GM20431 (cell line): ENCODE results near the gene LDLRAD4.

Source experiments
- in situ Hi-C: fragments of 300-500 bp; cut with MseI, MboI; formaldehyde crosslinking; loops from one replicate; pipeline ENCODE4 v1.15.0; 2020; ENCODE audit warnings: low sequenced_read_pairs; ENCODE audit not compliant: unreplicated experiment

The LDLRAD4 gene

GRCh38 chr18:13570856-13571495, 352.4 kb downstream of the LDLRAD4 start:
- in situ Hi-C loops: no loop called here

- in situ Hi-C loops: no loop called here
Measured at GRCh38 chr18:13572148-13572547, 353.6 kb downstream of the LDLRAD4 start.

GRCh38 chr18:13572721-13573120, 354.2 kb downstream of the LDLRAD4 start:
- in situ Hi-C loops: no loop called here

GRCh38 chr18:13573750-13574149, 355.2 kb downstream of the LDLRAD4 start:
- in situ Hi-C loops: no loop called here

GRCh38 chr18:13574355-13574754, 355.8 kb downstream of the LDLRAD4 start:
- in situ Hi-C loops: no loop called here

GRCh38 chr18:13574761-13575160, 356.2 kb downstream of the LDLRAD4 start:
- in situ Hi-C loops: no loop called here

- in situ Hi-C loops: no loop called here
Measured at GRCh38 chr18:13576598-13576997, 358.0 kb downstream of the LDLRAD4 start.

- in situ Hi-C loops: no loop called here
Measured at GRCh38 chr18:13577091-13577697, 358.6 kb downstream of the LDLRAD4 start.

GRCh38 chr18:13577781-13578180, 359.2 kb downstream of the LDLRAD4 start:
- in situ Hi-C loops: no loop called here

- in situ Hi-C loops: no loop called here
Measured at GRCh38 chr18:13578400-13578799, 359.8 kb downstream of the LDLRAD4 start.

GRCh38 chr18:13579874-13580273, 361.3 kb downstream of the LDLRAD4 start:
- in situ Hi-C loops: no loop called here

- in situ Hi-C loops: no loop called here
Measured at GRCh38 chr18:13580351-13580750, 361.8 kb downstream of the LDLRAD4 start.

GRCh38 chr18:13580991-13581390, 362.4 kb downstream of the LDLRAD4 start:
- in situ Hi-C loops: no loop called here

- in situ Hi-C loops: no loop called here
Measured at GRCh38 chr18:13581496-13582177, 363.1 kb downstream of the LDLRAD4 start.

GRCh38 chr18:13582178-13582670, 363.7 kb downstream of the LDLRAD4 start:
- in situ Hi-C loops: no loop called here

GRCh38 chr18:13583576-13584550, 365.3 kb downstream of the LDLRAD4 start:
- in situ Hi-C loops: no loop called here

- in situ Hi-C loops: no loop called here
Measured at GRCh38 chr18:13584825-13585224, 366.3 kb downstream of the LDLRAD4 start.

- in situ Hi-C loops: no loop called here
Measured at GRCh38 chr18:13585379-13586153, 367.0 kb downstream of the LDLRAD4 start.

GRCh38 chr18:13587001-13587400, 368.4 kb downstream of the LDLRAD4 start:
- in situ Hi-C loops: no loop called here
